Heart left ventricle (tissue), 16 donors: ENCODE results near the gene ELFN1. TPM values are rescaled to one million over a fixed set of nuclear protein-coding genes. Genes with fewer than 3 reads are reported as not detected.

Experiments used
- ATAC-seq, 4 donors: fragments of 200-7000 bp; cut with Tn5 transposase; one replicate each; pipeline ENCODE4 v1.9.1; 2020 to 2022; ENCODE audit warnings: moderate library complexity in 4 of 4, mild to moderate bottlenecking in 3 of 4, moderate number of reproducible peaks in 1 of 4
- DNase-seq, 5 donors: peaks; one replicate each; pipeline ENCODE4 v3.0.0-alpha.2; 2020
- H3K27ac ChIP-seq, 12 donors: fragments of 200-600 bp; sonication (generic) in 4 of 12; one replicate each; pipeline versions ENCODE4 v1.5.0 to v1.8.0; 2016 to 2022; ENCODE audit warnings: mild to moderate bottlenecking in 2 of 12
- H3K27me3 ChIP-seq, 9 donors: fragments of 200-600 bp; sonication (generic) in 2 of 9; one replicate each; pipeline versions ENCODE4 v1.5.1 to v1.8.0; 2016 to 2022; ENCODE audit warnings: mild to moderate bottlenecking in 3 of 9
- H3K36me3 ChIP-seq, 9 donors: fragments of 200-600 bp; sonication (generic) in 2 of 9; one replicate each; pipeline versions ENCODE4 v1.5.0 to v1.8.0; 2018 to 2022; ENCODE audit warnings: mild to moderate bottlenecking in 2 of 9
- H3K4me1 ChIP-seq, 12 donors: fragments of 200-600 bp; sonication (generic) in 4 of 12; one replicate each; pipeline versions ENCODE4 v1.5.0 to v1.8.0; 2016 to 2022; ENCODE audit warnings: mild to moderate bottlenecking in 3 of 12
- H3K4me3 ChIP-seq, 12 donors: fragments of 200-600 bp; sonication (generic) in 4 of 12; one replicate each; pipeline versions ENCODE4 v1.5.0 to v1.8.0; 2017 to 2022; ENCODE audit warnings: mild to moderate bottlenecking in 9 of 12, moderate library complexity in 4 of 12
- H3K9me3 ChIP-seq, 12 donors: fragments of 200-600 bp; sonication (generic) in 4 of 12; one replicate each; pipeline versions ENCODE4 v1.5.0 to v1.8.0; 2016 to 2022; ENCODE audit warnings: mild to moderate bottlenecking in 1 of 12
- POLR2A ChIP-seq, 2 donors: fragments of 450-650 bp; IDR thresholded peaks; one replicate each; pipeline ENCODE4 v1.6.1; 2017; ENCODE audit warnings: antibody characterized with exemption in 2 of 2, mild to moderate bottlenecking in 2 of 2, moderate library complexity in 2 of 2
- WGBS, 4 donors: extraction: QIAGEN DNeasy Blood & Tissue Kit in 2 of 4; methylation state at CpG; one replicate each; pipeline versions ENCODE4 v1.1.5 to v1.1.7; 2013 to 2018; 5-methylcytosine and 5-hydroxymethylcytosine counted together
- intact Hi-C, 10 donors: fragments of 100-400 bp; cut with DNase I; formaldehyde crosslinking; loops; one replicate each; pipeline versions ENCODE4 v1.11.1 to v1.14.2; 2022
- polyA plus RNA-seq, 2 donors: library from polyadenylated mRNA; stranded (reverse); fragments of 200-250 nt; gene quantifications; one replicate each; pipeline ENCODE4 v1.2.3, GENCODE V29; 2013
- total RNA-seq, 9 donors: library from RNA; depleted of rRNA in 2 of 9; stranded (reverse); fragments of >200 nt in 2 of 9; fragmentation: NEBNext Ultra II Directional in 3 of 9; extraction: Animal tissue kit (Norgen Biotek cat#: 25700) in 3 of 9; gene quantifications; one replicate each; pipeline versions ENCODE4 v1.1.0 to v1.2.4, GENCODE V29; 2016 to 2023
- TF ChIP-seq, protein P1 (sequence below), 12 donors: fragments of 200-600 bp; sonication (generic) in 4 of 12; IDR thresholded peaks; one replicate each; pipeline versions ENCODE4 v1.5.0 to v1.8.0; 2018 to 2022; ENCODE audit warnings: antibody characterized with exemption in 12 of 12, mild to moderate bottlenecking in 5 of 12
- donor health status: ischemic (EF 13 %, LVEDD 7.1; RV severe dilation, severe dysfunction).
- donor health status: healthy with polysubstance abuse.
- donor health status: DM: no; HTN: yes; CAD: no.
- donor health status: DM: no; HTN: no; CAD: no.
- donor health status: ischemic (EF 25% LVEDD 6.9; RV normal size, moderate dysfunction).
- donor health status: ischemic (EF 25% LVEDD 5.7; RV mildly dilated, moderate dysfunction).
- donor health status: healthy.
- donor health status: DM: yes; HTN: yes; CAD: no.
- donor health status: ischemic (EF 35%, LVEDD 5.7; RV mildly dilated, moderate dysfunction).
- donor health status: nonischemic (EF 11% LVEDD 7.7; RV severe dilation, severe dysfunction).
- donor health status: DM: yes; HTN: yes; CAD: no.
- donor health status: PGD.
- donor health status: ischemic (EF 29% LVEDD 5.4; RV normal size, mild dysfunction).
- donor health status: nonischemic (EF 23%, LVEDD 6.1; RV moderate dilation, normal function).

Gene ELFN1
- total and polyA plus RNA-seq, 11 donors = 2.6 to 18.6 (median 6.6) TPM

DNA sequence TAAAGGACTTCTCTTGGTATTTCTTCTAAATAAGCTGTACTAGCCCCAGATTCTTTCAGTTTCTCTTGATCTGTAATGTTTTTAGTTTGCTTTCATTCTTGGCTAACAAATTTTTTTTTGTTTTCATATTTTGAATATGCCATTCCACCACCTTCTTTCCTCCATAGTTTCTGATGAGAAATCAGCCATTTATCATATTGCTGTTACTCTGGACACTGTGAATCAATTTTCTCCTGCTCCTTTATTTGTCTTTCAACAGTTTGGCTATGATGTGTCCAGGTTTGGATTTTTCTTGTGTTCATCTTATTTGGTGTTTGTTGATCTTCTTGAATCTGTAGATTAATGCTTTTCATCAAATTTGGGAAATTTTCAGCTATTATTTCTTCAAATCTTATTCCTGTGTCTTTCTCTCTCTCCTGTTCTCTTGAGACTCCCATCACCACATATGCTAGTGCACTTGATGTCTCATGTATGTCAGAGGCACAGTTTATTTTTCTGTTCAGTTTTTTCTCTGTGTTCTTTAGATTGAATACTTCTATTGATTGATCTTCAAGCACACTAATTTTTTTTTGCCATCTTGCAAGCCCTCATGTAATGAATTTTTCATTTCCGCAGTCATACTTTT, 15.0 kb downstream of the ELFN1 start:
- Histone ChIP-seq H3K27me3 (no peaks in the 10 kb centered on the region), H3K4me1 (no peaks in the 10 kb centered on the region), H3K4me3 (no peak overlapping the region), H3K27ac (no peak overlapping the region), H3K9me3 (peaks cover 0 to 46% (median 21%) of the 10 kb centered on the region in 12 donors), H3K36me3 (peaks cover 0 to 9% (median 0%) of the 10 kb centered on the region in 9 donors)
- TF ChIP-seq, protein P1, sequence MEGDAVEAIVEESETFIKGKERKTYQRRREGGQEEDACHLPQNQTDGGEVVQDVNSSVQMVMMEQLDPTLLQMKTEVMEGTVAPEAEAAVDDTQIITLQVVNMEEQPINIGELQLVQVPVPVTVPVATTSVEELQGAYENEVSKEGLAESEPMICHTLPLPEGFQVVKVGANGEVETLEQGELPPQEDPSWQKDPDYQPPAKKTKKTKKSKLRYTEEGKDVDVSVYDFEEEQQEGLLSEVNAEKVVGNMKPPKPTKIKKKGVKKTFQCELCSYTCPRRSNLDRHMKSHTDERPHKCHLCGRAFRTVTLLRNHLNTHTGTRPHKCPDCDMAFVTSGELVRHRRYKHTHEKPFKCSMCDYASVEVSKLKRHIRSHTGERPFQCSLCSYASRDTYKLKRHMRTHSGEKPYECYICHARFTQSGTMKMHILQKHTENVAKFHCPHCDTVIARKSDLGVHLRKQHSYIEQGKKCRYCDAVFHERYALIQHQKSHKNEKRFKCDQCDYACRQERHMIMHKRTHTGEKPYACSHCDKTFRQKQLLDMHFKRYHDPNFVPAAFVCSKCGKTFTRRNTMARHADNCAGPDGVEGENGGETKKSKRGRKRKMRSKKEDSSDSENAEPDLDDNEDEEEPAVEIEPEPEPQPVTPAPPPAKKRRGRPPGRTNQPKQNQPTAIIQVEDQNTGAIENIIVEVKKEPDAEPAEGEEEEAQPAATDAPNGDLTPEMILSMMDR (IDR thresholded peaks at IDR 0.05) = no peak
- no peak for TF ChIP-seq POLR2A (IDR thresholded peaks at IDR 0.05)
- intact Hi-C loops = no loop called here
- ATAC-seq (no peak), DNase-seq (no peak)
- 96 to 99% (median 98%) methylated on average over 1 of the region's 1 CpG for WGBS, 4 donors

DNA sequence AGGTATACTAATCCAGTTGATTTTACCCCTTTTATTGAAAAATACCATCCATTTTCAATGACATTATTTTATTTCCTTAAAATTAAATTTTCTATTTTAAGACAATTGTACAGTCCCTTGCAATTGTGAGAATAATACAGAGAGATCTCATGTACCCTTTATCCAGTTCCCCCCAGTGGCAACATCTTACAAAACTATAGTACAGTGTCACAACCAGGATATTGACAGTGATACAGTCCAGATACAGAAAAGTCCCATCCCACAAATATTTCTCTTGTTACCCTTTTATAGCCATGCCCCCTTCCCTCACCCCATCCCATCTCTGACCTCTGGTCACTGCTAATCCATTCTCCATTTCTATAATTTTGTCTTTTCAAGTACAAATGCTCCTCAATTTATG, 18.5 kb downstream of the ELFN1 start:
- peaks cover 0 to 9% (median 0%) of the 10 kb centered on the region in 9 donors for H3K36me3 ChIP-seq
- ATAC-seq (no peak), DNase-seq (no peak)
- peaks cover 0 to 32% (median 17%) of the 10 kb centered on the region in 12 donors for H3K9me3 ChIP-seq
- no peak overlapping the region for H3K4me3 ChIP-seq
- H3K27me3 ChIP-seq = no peaks in the 10 kb centered on the region
- no peak overlapping the region for H3K27ac ChIP-seq
- TF ChIP-seq, protein P1 (IDR thresholded peaks at IDR 0.05) = no peak
- TF ChIP-seq POLR2A (IDR thresholded peaks at IDR 0.05) = no peak
- peaks cover 0 to 23% (median 6%) of the 10 kb centered on the region in 12 donors for H3K4me1 ChIP-seq
- intact Hi-C loops = no loop called here

DNA sequence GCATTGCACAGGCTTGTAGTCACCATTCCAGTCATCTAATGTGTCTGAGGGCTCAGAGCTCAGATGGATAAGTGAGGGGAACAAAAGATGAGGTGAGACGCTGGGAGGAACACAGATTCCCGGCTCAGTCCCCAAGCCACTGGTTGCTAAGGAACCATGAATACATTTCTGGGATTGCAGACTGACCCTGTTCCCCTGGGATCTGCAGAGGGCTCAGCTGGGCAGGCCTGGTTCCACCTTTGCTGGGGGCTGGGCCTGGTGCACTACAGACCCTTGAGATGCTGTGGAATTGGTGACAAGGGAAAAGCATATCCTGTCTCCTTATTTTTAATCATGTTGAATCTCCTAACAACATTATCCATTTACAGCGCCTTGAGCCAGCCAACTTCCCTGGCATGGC, 19.2 kb downstream of the ELFN1 start:
- H3K27me3 ChIP-seq = no peaks in the 10 kb centered on the region
- no peak overlapping the region for H3K27ac ChIP-seq
- peaks cover 0 to 30% (median 6%) of the 10 kb centered on the region in 12 donors for H3K4me1 ChIP-seq
- H3K4me3 ChIP-seq = no peak overlapping the region
- WGBS, 4 donors = 85 to 96% (median 90%) methylated on average over 3 of the region's 3 CpGs
- ATAC-seq = no peak
- intact Hi-C loops = no loop called here
- H3K36me3 ChIP-seq = peaks cover 0 to 9% (median 0%) of the 10 kb centered on the region in 9 donors
- peaks cover 0 to 25% (median 11%) of the 10 kb centered on the region in 12 donors for H3K9me3 ChIP-seq
- DNase-seq = peak in 2 of 5 donors; percentile 2 to 6
- TF ChIP-seq POLR2A (IDR thresholded peaks at IDR 0.05) = no peak
- TF ChIP-seq, protein P1 (IDR thresholded peaks at IDR 0.05) = no peak

DNA sequence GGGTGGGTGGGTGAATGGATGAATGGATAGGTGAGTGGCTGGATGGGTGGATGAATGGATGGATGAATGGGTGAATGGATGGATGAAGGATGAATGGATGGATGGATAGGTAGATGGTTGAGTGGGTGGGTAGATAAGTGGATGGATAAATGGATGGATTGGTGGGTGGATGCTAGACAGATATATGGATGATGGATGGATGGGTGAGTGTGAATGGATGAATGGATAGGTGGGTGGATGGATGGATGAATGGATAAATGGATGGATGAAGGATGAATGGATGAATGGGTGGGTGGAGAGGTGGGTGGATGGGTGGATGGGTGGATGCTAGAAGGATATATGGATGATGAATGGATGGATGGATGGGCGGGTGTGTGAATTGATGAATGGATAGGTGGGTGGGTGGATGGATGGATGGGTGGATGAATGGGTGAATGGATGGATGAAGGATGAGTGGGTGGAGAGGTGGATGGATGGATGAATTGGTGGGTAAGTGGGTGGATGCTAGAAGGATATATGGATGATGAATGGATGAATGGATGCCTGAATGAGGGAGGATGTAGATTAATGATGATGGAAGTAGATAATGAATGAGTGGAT, 20.4 kb downstream of the ELFN1 start:
- H3K36me3 ChIP-seq = peaks cover 0 to 9% (median 0%) of the 10 kb centered on the region in 9 donors
- DNase-seq (peak in 1 of 5 donors; percentile 6), ATAC-seq (no peak)
- 55 to 98% (median 93%) methylated on average over 1 of the region's 1 CpG for WGBS, 4 donors
- intact Hi-C loops = no loop called here
- H3K27ac ChIP-seq = no peak overlapping the region
- no peak overlapping the region for H3K4me3 ChIP-seq
- no peaks in the 10 kb centered on the region for H3K27me3 ChIP-seq
- H3K9me3 ChIP-seq = peaks cover 0 to 13% (median under 1%) of the 10 kb centered on the region in 12 donors
- H3K4me1 ChIP-seq = peaks cover 0 to 40% (median 7%) of the 10 kb centered on the region in 12 donors
- TF ChIP-seq, protein P1 (IDR thresholded peaks at IDR 0.05) = no peak
- TF ChIP-seq POLR2A (IDR thresholded peaks at IDR 0.05) = no peak
